Endothelial cell of umbilical vein (primary cell): ENCODE measurements around the gene SMPX. TPM values are rescaled to one million over a fixed set of nuclear protein-coding genes. Genes with fewer than 3 reads are reported as not detected.

ENCODE experiments used
- BruUV-seq: library from RNA; stranded (reverse); fragments of 400-500 nt; replicated peaks from 2 replicates; lab custom pipeline; 2021; lab: Mats Ljungman, UMichigan
- CTCF ChIA-PET: fragments of 300-600, 350-600 bp; sonication (Branson Sonifier 250); formaldehyde crosslinking; loops from one replicate; lab custom pipeline; 2021; ENCODE audit warnings: antibody characterized with exemption, inconsistent platforms; lab: Charles Lee
- POLR2A ChIA-PET: fragments of 300-600, 350-600 bp; sonication (Branson Sonifier 250); formaldehyde crosslinking; loops from one replicate; lab custom pipeline; 2021; ENCODE audit warnings: antibody characterized with exemption, inconsistent platforms; lab: Charles Lee
- DNase-seq: peaks from one replicate; pipeline ENCODE4 v3.0.0-alpha.2; 2011; ENCODE audit warnings: low read depth, low spot score
- FAIRE-seq: peaks from 2 replicates; lab custom pipeline; 2011; peaks lifted over from hg19 to GRCh38; lab: Jason Lieb, UNC
- H2AFZ ChIP-seq: 2 replicates; pipeline ENCODE4 v1.6.0; 2012; ENCODE audit warnings: low read depth, low read length, control low read depth, inconsistent platforms
- H3K27ac ChIP-seq: 2 replicates; pipeline ENCODE4 v1.5.1; 2011; ENCODE audit warnings: low read depth, mild to moderate bottlenecking, control low read depth, low read length, moderate library complexity; ENCODE audit not compliant: insufficient read depth
- H3K27me3 ChIP-seq, 2 experiments: 2 replicates each; pipeline versions ENCODE4 v1.6.0 to v1.6.1; 2011; ENCODE audit warnings: low read length in 2 of 2, mixed read lengths in 1 of 2; ENCODE audit not compliant: control insufficient read depth in 2 of 2, insufficient read depth in 2 of 2
- H3K36me3 ChIP-seq, 2 experiments: 2 replicates in 1 of 2; 3 replicates in 1 of 2; pipeline ENCODE4 v1.5.1; 2011; ENCODE audit warnings: low read length in 2 of 2, mild to moderate bottlenecking in 1 of 2, moderate library complexity in 1 of 2; ENCODE audit not compliant: control insufficient read depth in 2 of 2, insufficient read depth in 2 of 2; ENCODE audit errors: extremely low read depth in 1 of 2
- H3K4me1 ChIP-seq: 3 replicates; pipeline ENCODE4 v1.5.1; 2011; ENCODE audit warnings: mild to moderate bottlenecking, low read length; ENCODE audit not compliant: control insufficient read depth, insufficient read depth; ENCODE audit errors: extremely low read depth
- H3K4me2 ChIP-seq: 2 replicates; pipeline ENCODE4 v1.6.1; 2011; ENCODE audit warnings: low read length, control low read depth, mixed read lengths; ENCODE audit not compliant: insufficient read depth
- H3K4me3 ChIP-seq, 3 experiments: fragments of 200-600 bp in 1 of 3; sonication (generic), shearing (Covaris generic) in 1 of 3; replicated peaks in 1 of 3; 2 replicates each; pipeline ENCODE4 v1.5.1; 2011 to 2016; ENCODE audit warnings: control low read depth in 3 of 3, low read length in 3 of 3, mild to moderate bottlenecking in 2 of 3, inconsistent platforms in 1 of 3, low read depth in 1 of 3, moderate library complexity in 1 of 3; ENCODE audit not compliant: insufficient read depth in 1 of 3
- H3K79me2 ChIP-seq: 2 replicates; pipeline ENCODE4 v1.6.0; 2012; ENCODE audit warnings: low read length, inconsistent platforms; ENCODE audit not compliant: control insufficient read depth, insufficient read depth
- H3K9ac ChIP-seq: replicated peaks from 2 replicates; pipeline ENCODE3; 2011; ENCODE audit warnings: low read length, control low read depth; ENCODE audit not compliant: insufficient read depth; ENCODE audit errors: extremely low read depth
- H3K9me1 ChIP-seq: replicated peaks from 3 replicates; pipeline ENCODE4 v1.6.0; 2011; ENCODE audit warnings: mild to moderate bottlenecking, low read length; ENCODE audit not compliant: control insufficient read depth, insufficient read depth; ENCODE audit errors: extremely low read depth
- H3K9me3 ChIP-seq: replicated peaks from 2 replicates; pipeline ENCODE4 v1.5.1; 2012; ENCODE audit warnings: low read length, inconsistent platforms; ENCODE audit not compliant: control insufficient read depth, insufficient read depth
- H4K20me1 ChIP-seq: replicated peaks from 2 replicates; pipeline ENCODE3; 2011; ENCODE audit warnings: mild to moderate bottlenecking, low read length; ENCODE audit not compliant: control insufficient read depth, insufficient read depth; ENCODE audit errors: extremely low read depth
- FOS ChIP-seq: IDR thresholded peaks from 2 replicates; pipeline ENCODE4 v1.6.1; 2011; ENCODE audit warnings: mild to moderate bottlenecking, low read length, moderate library complexity, borderline replicate concordance; ENCODE audit not compliant: insufficient read depth
- GATA2 ChIP-seq: IDR thresholded peaks from 2 replicates; pipeline ENCODE4 v1.7.0; 2011; ENCODE audit warnings: low read depth, mild to moderate bottlenecking, moderate library complexity, mixed read lengths, low read length; ENCODE audit not compliant: insufficient read length, insufficient read depth
- JUN ChIP-seq: IDR thresholded peaks from 2 replicates; pipeline ENCODE4 v1.6.1; 2011; ENCODE audit warnings: borderline replicate concordance, low read depth; ENCODE audit not compliant: insufficient read length, insufficient read depth
- POLR2A ChIP-seq: IDR thresholded peaks from 2 replicates; pipeline ENCODE4 v1.6.1; 2012; ENCODE audit warnings: low read depth, mild to moderate bottlenecking, control low read depth, low read length
- POLR2AphosphoS5 ChIP-seq: IDR thresholded peaks from 2 replicates; pipeline ENCODE4 v1.6.1; 2012; ENCODE audit warnings: low read depth, mild to moderate bottlenecking, control low read depth, low read length, moderate library complexity; ENCODE audit not compliant: insufficient read depth
- dilution Hi-C: fragments of 300-500 bp; cut with MboI; formaldehyde crosslinking; loops from one replicate; pipeline ENCODE4 v1.15.0; 2019; ENCODE audit warnings: low sequenced_read_pairs; ENCODE audit not compliant: extremely low pct_ligation_motif_present
- intact Hi-C: fragments of 100-400 bp; cut with micrococcal nuclease; formaldehyde crosslinking; loops from one replicate; pipeline ENCODE4 v1.10.0; 2022
- polyA plus RNA-seq, 4 experiments: library from polyadenylated mRNA; depleted of rRNA in 3 of 4; stranded (reverse) in 3 of 4; unstranded in 1 of 4; fragments of >200 nt; gene quantifications; 2 replicates each; pipeline versions ENCODE4 v1.2.1 to v1.2.3, GENCODE V29; 2011 to 2012; ENCODE audit warnings: missing spikeins in 1 of 4
- total RNA-seq: library from RNA; stranded (reverse); gene quantifications from 2 replicates; pipeline ENCODE4 v1.2.3, GENCODE V29; 2021
- TF ChIP-seq, protein P1 (sequence below), 2 donors: IDR thresholded peaks; 1 replicate in 1 of 2; 2 replicates in 1 of 2; pipeline ENCODE4 v1.5.1; 2011; ENCODE audit warnings: low read length in 2 of 2, mild to moderate bottlenecking in 2 of 2, moderate library complexity in 2 of 2, control low read depth in 1 of 2, inconsistent platforms in 1 of 2, low read depth in 1 of 2; ENCODE audit not compliant: insufficient read depth in 1 of 2; ENCODE audit errors: extremely low read depth in 1 of 2
- TF ChIP-seq, protein P2 (sequence below): IDR thresholded peaks from 2 replicates; pipeline ENCODE4 v1.6.1; 2011; ENCODE audit not compliant: insufficient read depth, insufficient read length

SMPX gene
- total and polyA plus RNA-seq, 2 donors (not counting 3 experiments of a cell fraction or from before 2014, with no cell fraction given): not detected

- no peak overlapping the region for H3K4me3 ChIP-seq
- dilution Hi-C loops (no loop called here), intact Hi-C loops (no loop called here)
- FAIRE-seq (no peak), DNase-seq (no peak)
- H3K9ac ChIP-seq: no peak overlapping the region
- H4K20me1 ChIP-seq: no peaks in the 10 kb centered on the region
- no peaks in the 10 kb centered on the region for H3K27me3 ChIP-seq
- H3K9me3 ChIP-seq: no peaks in the 10 kb centered on the region
- H3K27ac ChIP-seq: no peak overlapping the region
- no peaks in the 10 kb centered on the region for H3K9me1 ChIP-seq
- ChIA-PET POLR2A (no interaction called here), CTCF (interaction anchor here (0.9 kb wide), 1 partner anchor 1213 kb away, joined by 3 read pairs; no protein-coding TSS in a partner anchor)
- H3K36me3 ChIP-seq: no peaks in the 10 kb centered on the region
- no TSS peak for BruUV-seq
- no peak for TF ChIP-seq POLR2AphosphoS5
- TF ChIP-seq, protein P1, sequence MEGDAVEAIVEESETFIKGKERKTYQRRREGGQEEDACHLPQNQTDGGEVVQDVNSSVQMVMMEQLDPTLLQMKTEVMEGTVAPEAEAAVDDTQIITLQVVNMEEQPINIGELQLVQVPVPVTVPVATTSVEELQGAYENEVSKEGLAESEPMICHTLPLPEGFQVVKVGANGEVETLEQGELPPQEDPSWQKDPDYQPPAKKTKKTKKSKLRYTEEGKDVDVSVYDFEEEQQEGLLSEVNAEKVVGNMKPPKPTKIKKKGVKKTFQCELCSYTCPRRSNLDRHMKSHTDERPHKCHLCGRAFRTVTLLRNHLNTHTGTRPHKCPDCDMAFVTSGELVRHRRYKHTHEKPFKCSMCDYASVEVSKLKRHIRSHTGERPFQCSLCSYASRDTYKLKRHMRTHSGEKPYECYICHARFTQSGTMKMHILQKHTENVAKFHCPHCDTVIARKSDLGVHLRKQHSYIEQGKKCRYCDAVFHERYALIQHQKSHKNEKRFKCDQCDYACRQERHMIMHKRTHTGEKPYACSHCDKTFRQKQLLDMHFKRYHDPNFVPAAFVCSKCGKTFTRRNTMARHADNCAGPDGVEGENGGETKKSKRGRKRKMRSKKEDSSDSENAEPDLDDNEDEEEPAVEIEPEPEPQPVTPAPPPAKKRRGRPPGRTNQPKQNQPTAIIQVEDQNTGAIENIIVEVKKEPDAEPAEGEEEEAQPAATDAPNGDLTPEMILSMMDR (IDR thresholded peaks at IDR 0.05; ENCODE audit: extremely low read depth in 1 of 2, insufficient read depth in 1 of 2, low read depth in 1 of 2, low read length in 2 of 2): no peak
- TF ChIP-seq JUN: no peak
- no peak for TF ChIP-seq FOS
- no peak for TF ChIP-seq POLR2A
- TF ChIP-seq, protein P2, sequence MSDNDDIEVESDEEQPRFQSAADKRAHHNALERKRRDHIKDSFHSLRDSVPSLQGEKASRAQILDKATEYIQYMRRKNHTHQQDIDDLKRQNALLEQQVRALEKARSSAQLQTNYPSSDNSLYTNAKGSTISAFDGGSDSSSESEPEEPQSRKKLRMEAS: no peak
- TF ChIP-seq GATA2: no peak
- no peaks in the 10 kb centered on the region for H3K79me2 ChIP-seq
- no peak overlapping the region for H3K4me2 ChIP-seq
- no peaks in the 10 kb centered on the region for H3K4me1 ChIP-seq
- H2AFZ ChIP-seq: no peak overlapping the region
These were observed 17.3 kb downstream of the SMPX start for GRCh38 chrX:21740329-21741274.
